HCT116 (cell line): ENCODE measurements around the gene RPL13A.

Source experiments
- JUND ChIP-seq: IDR thresholded peaks from 2 replicates; pipeline ENCODE4 v1.6.1; 2012
- YY1 ChIP-seq: IDR thresholded peaks from 2 replicates; pipeline ENCODE4 v1.6.1; 2011; ENCODE audit warnings: low read length, low read depth, moderate library complexity, mild to moderate bottlenecking; ENCODE audit not compliant: insufficient replicate concordance; ENCODE audit errors: extremely low read depth
- TF ChIP-seq, protein P1 (sequence below), 3 experiments: fragments of 200-600 bp in 1 of 3; sonication (generic) in 1 of 3; IDR thresholded peaks in 2 of 3; conservative IDR thresholded peaks in 1 of 3; 2 replicates each; pipeline ENCODE4 v1.5.1; 2012 to 2017; ENCODE audit warnings: low read depth in 2 of 3, low read length in 2 of 3, antibody characterized with exemption in 1 of 3, borderline replicate concordance in 1 of 3, control low read depth in 1 of 3, mild to moderate bottlenecking in 1 of 3, mixed read lengths in 1 of 3, mixed run types in 1 of 3, moderate library complexity in 1 of 3; ENCODE audit not compliant: insufficient read depth in 1 of 3

DNA sequence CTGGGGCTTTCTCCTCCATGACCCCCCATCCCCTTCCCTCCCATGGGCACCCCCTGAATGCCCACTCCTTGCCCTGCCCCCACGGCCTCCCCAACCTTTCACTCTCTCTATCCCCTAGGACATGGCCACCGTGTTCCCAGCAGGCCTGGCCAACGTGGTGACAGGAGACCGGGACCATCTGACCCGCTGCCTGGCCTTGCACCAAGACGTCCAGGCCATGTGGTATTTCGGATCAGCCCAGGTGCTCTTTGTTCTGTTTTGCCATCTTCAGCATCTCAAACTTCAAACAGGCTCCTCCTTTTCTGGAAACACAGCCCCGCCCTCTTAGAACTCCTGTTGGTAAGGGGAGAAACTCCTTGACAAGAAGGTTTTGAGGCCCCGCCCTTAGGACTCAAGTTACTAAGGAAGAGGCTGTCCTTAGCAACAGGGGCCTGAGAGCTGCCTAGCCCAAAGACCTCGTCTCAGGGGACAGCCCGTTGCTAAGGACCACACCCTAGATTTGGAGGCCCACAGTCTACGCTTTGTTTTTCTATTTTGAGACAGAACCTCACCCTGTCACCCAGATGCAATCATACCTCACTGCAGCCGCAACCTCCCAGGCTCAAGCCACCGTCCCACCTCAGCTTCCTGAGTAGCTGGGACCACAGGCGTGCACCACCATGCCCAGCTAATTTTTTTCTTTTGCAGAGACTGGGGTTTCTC is 18.5 kb upstream of the RPL13A start:
- TF ChIP-seq, protein P1, sequence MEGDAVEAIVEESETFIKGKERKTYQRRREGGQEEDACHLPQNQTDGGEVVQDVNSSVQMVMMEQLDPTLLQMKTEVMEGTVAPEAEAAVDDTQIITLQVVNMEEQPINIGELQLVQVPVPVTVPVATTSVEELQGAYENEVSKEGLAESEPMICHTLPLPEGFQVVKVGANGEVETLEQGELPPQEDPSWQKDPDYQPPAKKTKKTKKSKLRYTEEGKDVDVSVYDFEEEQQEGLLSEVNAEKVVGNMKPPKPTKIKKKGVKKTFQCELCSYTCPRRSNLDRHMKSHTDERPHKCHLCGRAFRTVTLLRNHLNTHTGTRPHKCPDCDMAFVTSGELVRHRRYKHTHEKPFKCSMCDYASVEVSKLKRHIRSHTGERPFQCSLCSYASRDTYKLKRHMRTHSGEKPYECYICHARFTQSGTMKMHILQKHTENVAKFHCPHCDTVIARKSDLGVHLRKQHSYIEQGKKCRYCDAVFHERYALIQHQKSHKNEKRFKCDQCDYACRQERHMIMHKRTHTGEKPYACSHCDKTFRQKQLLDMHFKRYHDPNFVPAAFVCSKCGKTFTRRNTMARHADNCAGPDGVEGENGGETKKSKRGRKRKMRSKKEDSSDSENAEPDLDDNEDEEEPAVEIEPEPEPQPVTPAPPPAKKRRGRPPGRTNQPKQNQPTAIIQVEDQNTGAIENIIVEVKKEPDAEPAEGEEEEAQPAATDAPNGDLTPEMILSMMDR (IDR thresholded peaks at IDR 0.05 in 2 of 3, conservative IDR thresholded peaks at IDR 0.05 in 1 of 3; ENCODE audit: borderline replicate concordance in 1 of 3, insufficient read depth in 1 of 3, low read depth in 2 of 3, low read length in 2 of 3): no peak
- no peak for TF ChIP-seq YY1
- TF ChIP-seq JUND: no peak
